ENCODE measurements around the gene ATP23.
A peak's percentile ranks its signal among the peaks of the same experiment; 100 is the strongest.

The ATP23 gene

GRCh38 chr12:57909611-57910010, 31.8 kb upstream of the ATP23 start:
- no peak for TF ChIP-seq CTCF (IDR thresholded peaks at IDR 0.05; ENCODE audit: insufficient read depth, missing control alignments)
- DNase-seq (ENCODE audit: insufficient read length, low spot score) = no peak
- FAIRE-seq = no peak

- DNase-seq (ENCODE audit: insufficient read length, low spot score) (no peak), FAIRE-seq (no peak)
- TF ChIP-seq CTCF (IDR thresholded peaks at IDR 0.05; ENCODE audit: insufficient read depth, missing control alignments) = no peak
These were observed 23.2 kb upstream of the ATP23 start for GRCh38 chr12:57918147-57918546.

GRCh38 chr12:57927086-57927485, 14.3 kb upstream of the ATP23 start:
- TF ChIP-seq CTCF (IDR thresholded peaks at IDR 0.05; ENCODE audit: insufficient read depth, missing control alignments) = no peak
- FAIRE-seq = no peak
- no peak for DNase-seq (ENCODE audit: insufficient read length, low spot score)

GRCh38 chr12:57929092-57929830, 12.1 kb upstream of the ATP23 start:
- no peak for TF ChIP-seq CTCF (IDR thresholded peaks at IDR 0.05; ENCODE audit: insufficient read depth, missing control alignments)
- no peak for DNase-seq (ENCODE audit: insufficient read length, low spot score)
- FAIRE-seq = no peak

GRCh38 chr12:57934819-57935218, 6.5 kb upstream of the ATP23 start:
- no peak for FAIRE-seq
- DNase-seq (ENCODE audit: insufficient read length, low spot score) = no peak
- TF ChIP-seq CTCF (IDR thresholded peaks at IDR 0.05; ENCODE audit: insufficient read depth, missing control alignments) = no peak

GRCh38 chr12:57935331-57935730, 6.0 kb upstream of the ATP23 start:
- FAIRE-seq (no peak), DNase-seq (ENCODE audit: insufficient read length, low spot score) (no peak)
- no peak for TF ChIP-seq CTCF (IDR thresholded peaks at IDR 0.05; ENCODE audit: insufficient read depth, missing control alignments)

- DNase-seq (ENCODE audit: insufficient read length, low spot score) (peak; percentile 59), FAIRE-seq (no peak)
- no peak for TF ChIP-seq CTCF (IDR thresholded peaks at IDR 0.05; ENCODE audit: insufficient read depth, missing control alignments)
These were observed 5.4 kb upstream of the ATP23 start for GRCh38 chr12:57935839-57936512.

Measured in D721Med (cell line).